ENCODE measurements around the gene JAK1. TPM values are rescaled to one million over a fixed set of nuclear protein-coding genes. Genes with fewer than 3 reads are reported as not detected.
"Not testable (repeated sequence)": the region's sequence is repeated elsewhere in the genome, so short reads cannot be mapped to it uniquely, and the experiment has no call there.

JAK1 gene
- total and polyA plus RNA-seq, 7 donors: 43.8 to 143 (median 99.6) TPM

DNA sequence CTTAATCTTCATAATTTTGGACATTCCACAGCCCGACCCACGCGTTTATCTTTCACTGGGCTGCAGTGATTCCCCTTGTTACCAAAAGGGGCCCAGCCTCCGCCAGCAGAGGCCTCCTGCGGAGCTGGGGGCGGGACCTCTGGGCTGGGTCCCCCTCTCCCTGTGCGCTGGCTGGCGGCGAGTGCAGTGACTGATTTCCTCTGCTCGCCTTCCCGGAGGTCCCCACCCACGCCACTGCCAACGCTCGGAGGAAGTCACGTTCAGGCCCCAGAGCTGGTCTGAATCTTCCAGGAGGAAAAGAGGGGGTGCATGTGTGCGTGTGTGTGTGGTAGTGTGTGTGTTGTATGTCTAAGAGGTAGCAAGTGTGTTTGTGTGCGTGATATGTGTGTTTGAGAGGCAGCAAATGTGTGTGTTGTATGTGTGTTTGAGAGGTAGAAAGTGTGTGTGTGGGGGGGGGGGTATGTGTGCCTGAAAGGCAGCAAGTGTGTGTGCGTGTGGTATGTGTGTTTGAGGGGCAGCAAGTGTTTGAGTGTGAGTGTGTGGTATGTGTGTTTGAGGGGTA, 35.0 kb upstream of the JAK1 start:
- TF ChIP-seq, protein P1, sequence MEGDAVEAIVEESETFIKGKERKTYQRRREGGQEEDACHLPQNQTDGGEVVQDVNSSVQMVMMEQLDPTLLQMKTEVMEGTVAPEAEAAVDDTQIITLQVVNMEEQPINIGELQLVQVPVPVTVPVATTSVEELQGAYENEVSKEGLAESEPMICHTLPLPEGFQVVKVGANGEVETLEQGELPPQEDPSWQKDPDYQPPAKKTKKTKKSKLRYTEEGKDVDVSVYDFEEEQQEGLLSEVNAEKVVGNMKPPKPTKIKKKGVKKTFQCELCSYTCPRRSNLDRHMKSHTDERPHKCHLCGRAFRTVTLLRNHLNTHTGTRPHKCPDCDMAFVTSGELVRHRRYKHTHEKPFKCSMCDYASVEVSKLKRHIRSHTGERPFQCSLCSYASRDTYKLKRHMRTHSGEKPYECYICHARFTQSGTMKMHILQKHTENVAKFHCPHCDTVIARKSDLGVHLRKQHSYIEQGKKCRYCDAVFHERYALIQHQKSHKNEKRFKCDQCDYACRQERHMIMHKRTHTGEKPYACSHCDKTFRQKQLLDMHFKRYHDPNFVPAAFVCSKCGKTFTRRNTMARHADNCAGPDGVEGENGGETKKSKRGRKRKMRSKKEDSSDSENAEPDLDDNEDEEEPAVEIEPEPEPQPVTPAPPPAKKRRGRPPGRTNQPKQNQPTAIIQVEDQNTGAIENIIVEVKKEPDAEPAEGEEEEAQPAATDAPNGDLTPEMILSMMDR (IDR thresholded peaks at IDR 0.05): no peak
- peak in 3 of 4 donors; percentile 30 to 64 (median 63) for TF ChIP-seq POLR2AphosphoS5 (IDR thresholded peaks at IDR 0.05)
- intact Hi-C loops (cut with DNase I): no loop called here
- Histone ChIP-seq H3K36me3 (no peaks in the 10 kb centered on the region), H3K4me1 (peaks cover 0 to 13% (median 9%) of the 10 kb centered on the region in 4 donors), H3K4me3 (no peak overlapping the region), H3K27ac (peak overlapping the region; percentile 93 to 97 (median 94)), H3K27me3 (no peaks in the 10 kb centered on the region), H3K9me3 (no peaks in the 10 kb centered on the region)
- peak; percentile 87 for DNase-seq
- WGBS, 2 donors: 49 to 82% methylated on average over 18 of the region's 18 CpGs

DNA sequence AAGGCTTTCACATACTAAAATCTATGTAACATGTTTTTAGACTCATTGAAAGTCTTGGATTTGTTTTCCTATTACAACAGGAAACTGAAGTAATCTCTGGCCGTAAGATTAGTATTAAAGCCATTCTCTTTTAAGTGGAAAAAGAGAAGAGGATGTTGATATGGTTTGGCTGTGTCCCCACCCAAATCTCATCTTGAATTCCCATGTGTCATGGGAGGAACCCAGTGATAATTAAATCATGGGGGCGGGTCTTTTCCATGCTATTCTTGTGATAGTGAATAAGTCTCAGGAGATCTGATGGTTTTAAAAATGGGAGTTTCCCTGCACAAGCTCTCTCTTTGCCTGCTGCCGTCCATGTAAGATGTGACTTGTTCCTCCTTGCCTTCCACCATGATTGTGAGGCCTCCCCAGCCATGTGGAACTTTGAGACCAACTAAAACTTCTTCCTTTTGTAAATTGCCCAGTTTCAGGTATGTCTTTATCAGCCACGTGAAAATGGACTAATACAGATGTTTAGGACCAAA, 32.1 kb upstream of the JAK1 start:
- H3K27me3 ChIP-seq; H3K27ac ChIP-seq; H3K9me3 ChIP-seq; H3K36me3 ChIP-seq; H3K4me3 ChIP-seq; intact Hi-C loops (cut with DNase I); DNase-seq: not testable (repeated sequence)
- 89 to 93% methylated on average over 4 of the region's 4 CpGs for WGBS, 2 donors
- H3K4me1 ChIP-seq: peaks cover 0 to 13% (median 9%) of the 10 kb centered on the region in 4 donors

DNA sequence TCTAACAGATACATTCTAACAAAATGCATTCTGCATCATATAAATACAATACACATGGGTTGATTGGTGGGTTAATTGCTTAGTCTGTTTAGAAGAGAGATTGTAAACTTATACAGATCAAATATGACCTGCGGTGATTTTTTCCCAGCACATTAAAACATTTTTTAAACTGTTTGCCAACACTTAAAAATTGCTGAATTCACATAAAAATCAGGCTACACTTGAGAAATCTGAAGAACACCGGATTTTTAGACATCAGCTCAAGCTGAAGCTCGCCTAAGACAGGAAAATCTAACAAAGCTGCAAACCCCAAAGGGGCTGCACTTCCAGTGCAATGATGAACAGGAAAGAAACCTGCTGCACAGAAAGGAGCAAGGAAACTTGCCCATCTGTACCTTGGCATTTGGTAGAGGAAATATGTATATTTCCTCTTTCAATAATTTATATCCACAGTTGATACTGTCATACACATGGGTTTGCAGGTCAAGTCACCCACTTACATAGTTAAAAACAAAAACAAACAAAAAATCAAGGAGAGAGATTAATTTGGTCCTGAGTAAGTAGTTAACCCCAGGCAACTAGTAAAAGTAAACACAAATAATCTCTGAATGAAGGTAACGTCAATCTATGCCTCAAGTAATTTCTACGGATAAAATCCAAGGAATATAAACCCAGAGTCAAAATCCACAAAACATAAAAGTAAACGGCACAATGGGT, 30.4 kb upstream of the JAK1 start:
- Histone ChIP-seq H3K27me3 (no peaks in the 10 kb centered on the region), H3K27ac (no peak overlapping the region), H3K4me3 (no peak overlapping the region), H3K4me1 (peaks cover 0 to 4% (median 2%) of the 10 kb centered on the region in 4 donors), H3K36me3 (no peaks in the 10 kb centered on the region), H3K9me3 (no peaks in the 10 kb centered on the region)
- no peak for DNase-seq
- intact Hi-C loops (cut with DNase I): no loop called here
- WGBS, 2 donors: 59 to 77% methylated on average over 6 of the region's 6 CpGs
- TF ChIP-seq EP300 (IDR thresholded peaks at IDR 0.05) (no peak), POLR2A (IDR thresholded peaks at IDR 0.05) (no peak), POLR2AphosphoS5 (IDR thresholded peaks at IDR 0.05) (no peak)
- TF ChIP-seq, protein P1 (IDR thresholded peaks at IDR 0.05): no peak

DNA sequence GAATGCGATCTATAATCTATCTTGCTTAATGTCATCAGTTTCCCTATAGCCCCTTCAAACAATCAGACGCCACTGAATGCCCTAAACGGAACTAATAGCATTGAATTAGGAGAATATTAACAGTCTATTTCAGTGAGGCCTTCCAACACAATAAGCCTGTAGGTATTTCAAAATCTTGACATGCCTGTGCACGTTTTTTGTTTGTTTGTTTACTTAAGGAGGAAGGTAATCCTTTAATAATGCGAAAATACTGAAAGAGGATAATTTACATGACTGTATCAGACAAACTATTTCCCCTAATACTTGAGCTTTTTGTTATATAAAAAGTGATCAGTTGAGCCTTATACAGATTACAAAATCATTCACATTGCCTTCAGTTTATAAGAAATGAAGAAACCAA, 29.0 kb upstream of the JAK1 start:
- TF ChIP-seq POLR2AphosphoS5 (IDR thresholded peaks at IDR 0.05) (no peak), POLR2A (IDR thresholded peaks at IDR 0.05) (no peak), EP300 (IDR thresholded peaks at IDR 0.05) (no peak)
- TF ChIP-seq, protein P1 (IDR thresholded peaks at IDR 0.05): no peak
- Histone ChIP-seq H3K9me3 (no peaks in the 10 kb centered on the region), H3K27ac (no peak overlapping the region), H3K4me3 (no peak overlapping the region), H3K36me3 (no peaks in the 10 kb centered on the region), H3K4me1 (no peaks in the 10 kb centered on the region), H3K27me3 (no peaks in the 10 kb centered on the region)
- intact Hi-C loops (cut with DNase I): no loop called here
- WGBS, 2 donors: 90 to 93% methylated on average over 5 of the region's 5 CpGs
- DNase-seq: no peak

DNA sequence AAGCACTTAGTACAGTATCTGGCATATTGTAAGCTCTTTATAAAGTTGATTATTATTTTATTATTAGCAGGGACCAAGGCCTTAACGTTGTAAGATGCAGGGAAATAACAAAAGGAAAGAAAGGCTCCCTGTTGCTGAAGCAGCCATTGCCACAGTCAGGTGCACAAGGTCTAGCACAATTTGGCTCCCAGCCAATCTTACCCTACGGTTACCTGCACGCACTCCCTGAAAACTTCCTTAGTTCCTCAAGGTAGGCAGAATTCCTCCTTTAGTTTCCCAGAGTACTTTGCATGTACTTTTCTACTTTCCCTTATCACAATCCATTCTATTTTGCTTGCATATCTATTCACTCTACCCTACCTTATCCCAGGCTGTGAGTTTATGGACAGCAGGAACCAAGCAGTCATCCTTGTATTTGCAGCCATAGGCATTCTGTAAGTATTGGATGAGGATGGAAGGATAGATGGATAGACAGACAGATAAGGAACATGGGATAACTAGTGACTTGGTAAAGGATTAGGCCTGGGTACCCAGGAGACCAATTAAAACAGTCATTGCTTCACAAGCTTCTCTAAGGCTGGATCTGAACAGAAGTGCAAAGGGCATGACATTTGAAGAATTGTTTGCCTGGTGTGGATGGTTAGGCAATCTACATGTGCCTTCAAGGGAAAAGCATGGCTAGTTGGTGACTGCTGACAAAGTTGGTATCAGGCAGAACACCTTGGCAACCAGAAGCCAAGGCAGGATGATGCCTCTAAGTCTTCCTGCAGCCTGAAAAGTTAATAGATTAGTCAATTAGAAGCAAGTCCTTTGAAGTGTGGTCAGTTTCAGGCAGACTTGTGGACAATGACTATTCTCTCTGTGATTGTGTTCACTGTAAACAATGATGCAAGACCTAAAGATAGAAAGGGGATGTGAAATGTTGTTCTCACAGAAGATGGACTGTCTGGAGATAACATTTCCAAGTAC, 20.8 kb upstream of the JAK1 start:
- H3K27ac ChIP-seq: no peak overlapping the region
- H3K9me3 ChIP-seq: no peaks in the 10 kb centered on the region
- intact Hi-C loops (cut with DNase I): no loop called here
- no peak overlapping the region for H3K4me3 ChIP-seq
- WGBS, 2 donors: 23 to 71% methylated on average over 3 of the region's 3 CpGs
- TF ChIP-seq EP300 (IDR thresholded peaks at IDR 0.05) (no peak), POLR2A (IDR thresholded peaks at IDR 0.05) (no peak), POLR2AphosphoS5 (IDR thresholded peaks at IDR 0.05) (no peak)
- TF ChIP-seq, protein P1 (IDR thresholded peaks at IDR 0.05): no peak
- no peaks in the 10 kb centered on the region for H3K27me3 ChIP-seq
- peaks cover 0 to 11% (median 5%) of the 10 kb centered on the region in 4 donors for H3K4me1 ChIP-seq
- DNase-seq: no peak
- H3K36me3 ChIP-seq: peaks cover 0 to 11% (median 2%) of the 10 kb centered on the region in 4 donors

Measured in sigmoid colon (tissue), 7 donors.